ENCODE data around the gene IQGAP2. TPM values are rescaled to one million over a fixed set of nuclear protein-coding genes. Genes with fewer than 3 reads are reported as not detected.

IQGAP2 gene
- total and polyA plus RNA-seq, 2 of the 8 experiments (the other 6 are each of a cell fraction or from before 2014, with no cell fraction given), result 19.7 to 66.0 TPM

GRCh38 chr5:76576450-76576849, 173.4 kb downstream of the IQGAP2 start:
- Histone ChIP-seq H3K27me3 (replicated peaks in 1 of 4; ENCODE audit: control insufficient read depth in 3 of 4, extremely low read depth in 1 of 4, insufficient read depth in 3 of 4, low read length in 3 of 4) (peaks cover 0 to 1% (median 0%) of the 10 kb centered on the region in 4 experiments; a peak in 1 of 7 replicates), H3K9me3 (ENCODE audit: insufficient read depth in 2 of 2, low read depth in 1 of 2, low read length in 1 of 2) (no peaks in the 10 kb centered on the region), H4K20me1 (replicated peaks in 1 of 2; ENCODE audit: control insufficient read depth in 1 of 2, insufficient read depth in 2 of 2, low read length in 2 of 2) (no peaks in the 10 kb centered on the region), H4K5ac (ENCODE audit: insufficient read length, low read depth, low read length) (no peak overlapping the region), H3K4ac (replicated peaks; ENCODE audit: insufficient read length, low read depth, low read length) (no peak overlapping the region), H4K8ac (ENCODE audit: extremely low read depth, insufficient read depth, low read length) (no peak overlapping the region), H3K56ac (replicated peaks; ENCODE audit: insufficient read length, low read depth, low read length) (no peak overlapping the region), H4K91ac (replicated peaks; ENCODE audit: insufficient read length, low read length) (no peak overlapping the region), H2BK20ac (ENCODE audit: low read length) (no peak overlapping the region), H2AFZ (ENCODE audit: low read length) (no peak overlapping the region), H3K4me2 (ENCODE audit: insufficient read depth in 1 of 2, low read depth in 2 of 2, low read length in 2 of 2) (no peak overlapping the region), H3K14ac (ENCODE audit: insufficient read length) (no peak overlapping the region), H2BK12ac (ENCODE audit: low read depth, low read length) (no peak overlapping the region), H3K4me3 (ENCODE audit: extremely low read depth in 1 of 4, insufficient read depth in 2 of 4, low read depth in 3 of 4, low read length in 4 of 4) (no peak overlapping the region), H3K23me2 (ENCODE audit: low read depth, low read length) (no peaks in the 10 kb centered on the region), H3K4me1 (replicated peaks in 1 of 4; ENCODE audit: control insufficient read depth in 3 of 4, insufficient read depth in 4 of 4, low read length in 3 of 4) (no peaks in the 10 kb centered on the region; a peak in 1 of 7 replicates), H3K27ac (ENCODE audit: low read depth, low read length) (no peak overlapping the region), H3K23ac (ENCODE audit: insufficient read length) (no peak overlapping the region), H3K18ac (ENCODE audit: extremely low read depth, low read length) (no peak overlapping the region), H2AK5ac (ENCODE audit: low read depth, low read length) (no peak overlapping the region), H3K9ac (replicated peaks in 1 of 4; ENCODE audit: extremely low read depth in 1 of 4, low read depth in 3 of 4, low read length in 3 of 4) (no peak overlapping the region), H2BK5ac (ENCODE audit: low read depth, low read length) (no peak overlapping the region), H2BK120ac (replicated peaks; ENCODE audit: low read depth, low read length) (no peak overlapping the region), H3K79me1 (ENCODE audit: low read depth, low read length) (no peaks in the 10 kb centered on the region), H3K36me3 (ENCODE audit: control insufficient read depth in 2 of 4, insufficient read depth in 4 of 4, low read length in 3 of 4) (no peaks in the 10 kb centered on the region), H2BK15ac (ENCODE audit: low read length) (no peak overlapping the region), H3K79me2 (ENCODE audit: control insufficient read depth in 1 of 2, insufficient read depth in 2 of 2, low read length in 2 of 2) (no peaks in the 10 kb centered on the region)
- ChIA-PET CTCF (ENCODE audit: partially characterized antibody) (no interaction called here), POLR2A (ENCODE audit: partially characterized antibody) (no interaction called here)
- DNase-seq (ENCODE audit: low read depth in 1 of 2, low spot score in 2 of 2) (no peak), FAIRE-seq (no peak)
- TF ChIP-seq NANOG (IDR thresholded peaks at IDR 0.05; ENCODE audit: insufficient read depth, low read depth, low read length, poor library complexity, severe bottlenecking), result no peak
- TF ChIP-seq RBBP5 (IDR thresholded peaks at IDR 0.05; ENCODE audit: borderline replicate concordance, low read depth, low read length), result no peak
- TF ChIP-seq MAFK (IDR thresholded peaks at IDR 0.05; ENCODE audit: low read depth, low read length), result no peak
- no peak for TF ChIP-seq KDM4A (IDR thresholded peaks at IDR 0.05; ENCODE audit: low read depth, low read length, severe bottlenecking)
- no peak for TF ChIP-seq CREB1 (IDR thresholded peaks at IDR 0.05)
- TF ChIP-seq KDM5A (IDR thresholded peaks at IDR 0.05; ENCODE audit: low read length), result no peak
- no peak for TF ChIP-seq CHD1 (IDR thresholded peaks at IDR 0.05; ENCODE audit: low read depth, low read length)
- no peak for TF ChIP-seq POLR2AphosphoS5 (IDR thresholded peaks at IDR 0.05; ENCODE audit: low read depth, low read length)
- no peak for TF ChIP-seq YY1 (IDR thresholded peaks at IDR 0.05; ENCODE audit: low read depth, low read length)
- TF ChIP-seq FOSL1 (IDR thresholded peaks at IDR 0.05; ENCODE audit: insufficient read depth, low read depth, low read length), result no peak
- TF ChIP-seq POU5F1 (IDR thresholded peaks at IDR 0.05; ENCODE audit: low read depth, low read length), result no peak
- no peak for TF ChIP-seq EZH2 (IDR thresholded peaks at IDR 0.05; ENCODE audit: low read depth, low read length, severe bottlenecking)
- no peak for TF ChIP-seq GTF2F1 (IDR thresholded peaks at IDR 0.05; ENCODE audit: borderline replicate concordance, low read depth, low read length)
- TF ChIP-seq CTCF (IDR thresholded peaks at IDR 0.05; ENCODE audit: control extremely low read depth in 1 of 3, insufficient read depth in 1 of 3, low read depth in 1 of 3, low read length in 3 of 3), result no peak

Data from H1 (cell line).